SU-DHL-6 (cell line): ENCODE data around the gene SLC35E2B.
"Not testable (repeated sequence)": the region's sequence is repeated elsewhere in the genome, so short reads cannot be mapped to it uniquely, and the experiment has no call there.

Experiments
- H2AFZ ChIP-seq: fragments of 200-600 bp; sonication (generic); 2 replicates; pipeline ENCODE4 v1.6.1; 2014; ENCODE audit warnings: low read depth, mild to moderate bottlenecking, moderate library complexity, mixed read lengths, antibody characterized with exemption, low read length; ENCODE audit not compliant: severe bottlenecking
- H3F3A ChIP-seq: fragments of 200-600 bp; shearing (Covaris generic); 2 replicates; pipeline ENCODE4 v1.6.0; 2016; ENCODE audit warnings: antibody characterized with exemption, mild to moderate bottlenecking; ENCODE audit not compliant: insufficient read depth
- H3K27ac ChIP-seq: fragments of 200-600 bp; sonication (generic); 2 replicates; pipeline ENCODE4 v1.5.1; 2016; ENCODE audit warnings: low read depth, mild to moderate bottlenecking, low read length, moderate library complexity, mixed read lengths
- H3K27me3 ChIP-seq: fragments of 200-600 bp; sonication (generic), shearing (Covaris generic); 2 replicates; pipeline ENCODE4 v1.6.0; 2014; ENCODE audit warnings: mild to moderate bottlenecking, low read length
- H3K36me3 ChIP-seq: fragments of 200-600 bp; sonication (generic); 2 replicates; pipeline ENCODE4 v1.6.1; 2014; ENCODE audit warnings: mild to moderate bottlenecking, low read length, mixed read lengths
- H3K4me2 ChIP-seq: fragments of 300-600, 200-600 bp; shearing (Covaris generic), sonication (generic); 2 replicates; pipeline ENCODE4 v1.6.0; 2014; ENCODE audit warnings: low read length, low read depth, mild to moderate bottlenecking; ENCODE audit not compliant: poor library complexity, severe bottlenecking
- H3K4me3 ChIP-seq: fragments of 200-600 bp; sonication (generic); 2 replicates; pipeline ENCODE4 v1.5.1; 2014; ENCODE audit warnings: antibody characterized with exemption, low read length, mild to moderate bottlenecking, mixed read lengths; ENCODE audit not compliant: insufficient read depth, poor library complexity, severe bottlenecking
- H3K79me2 ChIP-seq: fragments of 200-600 bp; sonication (generic); 2 replicates; pipeline ENCODE4 v1.6.1; 2014; ENCODE audit warnings: mild to moderate bottlenecking, low read length, moderate library complexity; ENCODE audit not compliant: insufficient read depth
- H3K9ac ChIP-seq: fragments of 200-600 bp; sonication (generic); 2 replicates; pipeline ENCODE4 v1.7.0; 2014; ENCODE audit warnings: mild to moderate bottlenecking, low read length
- H3K9me2 ChIP-seq: fragments of 200-600 bp; sonication (generic); replicated peaks from 2 replicates; pipeline ENCODE4 v1.6.1; 2014; ENCODE audit warnings: low read length; ENCODE audit not compliant: insufficient read depth
- H3K9me3 ChIP-seq: fragments of 200-600 bp; sonication (generic); 2 replicates; pipeline ENCODE4 v1.6.1; 2014; ENCODE audit warnings: low read length, mixed read lengths; ENCODE audit not compliant: insufficient read depth
- H4K20me1 ChIP-seq: fragments of 200-600 bp; sonication (generic); 2 replicates; pipeline ENCODE4 v1.6.1; 2014; ENCODE audit warnings: low read depth, mild to moderate bottlenecking, antibody characterized with exemption, low read length, moderate library complexity, mixed read lengths
- EZH2phosphoT487 ChIP-seq: fragments of 200-600 bp; sonication (generic), shearing (Covaris generic); conservative IDR thresholded peaks from 2 replicates; pipeline ENCODE4 v1.6.1; 2018; ENCODE audit warnings: mild to moderate bottlenecking, antibody characterized with exemption, low read length, moderate library complexity, mixed read lengths
- TF ChIP-seq, protein P1 (sequence below): fragments of 200-600 bp; sonication (generic); IDR thresholded peaks from one replicate; pipeline ENCODE4 v1.5.1; 2017; ENCODE audit warnings: antibody characterized with exemption, mild to moderate bottlenecking, low read length, moderate library complexity; ENCODE audit not compliant: insufficient read depth, poor library complexity, severe bottlenecking

The SLC35E2B gene

DNA sequence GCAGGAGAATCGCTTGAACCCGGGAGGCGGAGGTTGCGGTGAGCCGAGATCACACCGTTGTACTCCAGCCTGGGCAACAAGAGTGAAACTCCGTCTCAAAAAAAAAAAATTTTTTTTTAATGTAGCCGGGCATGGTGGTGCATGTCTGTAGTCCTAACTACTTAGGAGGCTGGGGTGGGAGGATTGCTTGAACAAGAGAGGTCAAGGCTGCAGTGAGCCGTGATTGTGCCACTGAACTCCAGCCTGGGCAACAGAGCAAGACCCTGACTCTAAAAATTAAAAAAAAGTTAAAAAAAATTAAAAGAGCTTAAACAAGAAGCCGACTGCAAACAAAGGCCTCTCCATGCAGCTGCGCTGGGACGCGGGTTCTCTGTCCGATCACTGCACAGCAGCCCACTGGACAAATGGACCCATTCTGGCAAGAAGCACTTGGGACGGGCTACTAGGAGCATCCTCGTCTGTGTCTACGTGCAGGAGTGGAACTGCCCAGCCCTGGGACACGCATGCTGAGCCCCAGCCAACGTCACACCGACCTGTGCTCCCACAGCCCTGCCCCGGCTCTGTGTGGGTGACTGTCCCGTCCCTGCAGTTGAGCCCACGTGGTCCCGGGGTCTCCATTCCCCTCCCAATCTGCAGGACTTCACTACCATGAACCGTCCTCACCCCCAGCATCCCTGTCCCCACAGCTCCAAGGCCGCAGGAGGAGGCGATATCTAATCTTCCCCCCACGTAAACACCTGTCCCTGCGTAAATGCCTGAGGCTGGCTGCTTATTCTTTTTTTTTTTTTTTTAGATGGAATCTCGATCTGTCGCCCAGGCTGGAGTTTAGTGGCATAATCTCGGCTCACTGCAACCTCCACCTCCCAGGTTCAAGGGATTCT, 12.3 kb downstream of the SLC35E2B start:
- H3K9me2 ChIP-seq: no peaks in the 10 kb centered on the region
- no peaks in the 10 kb centered on the region for H3K79me2 ChIP-seq
- H3K27ac ChIP-seq: no peak overlapping the region
- no peaks in the 10 kb centered on the region for H3K9me3 ChIP-seq
- no peaks in the 10 kb centered on the region for H3K27me3 ChIP-seq
- H3K9ac ChIP-seq: no peak overlapping the region
- TF ChIP-seq, protein P1, sequence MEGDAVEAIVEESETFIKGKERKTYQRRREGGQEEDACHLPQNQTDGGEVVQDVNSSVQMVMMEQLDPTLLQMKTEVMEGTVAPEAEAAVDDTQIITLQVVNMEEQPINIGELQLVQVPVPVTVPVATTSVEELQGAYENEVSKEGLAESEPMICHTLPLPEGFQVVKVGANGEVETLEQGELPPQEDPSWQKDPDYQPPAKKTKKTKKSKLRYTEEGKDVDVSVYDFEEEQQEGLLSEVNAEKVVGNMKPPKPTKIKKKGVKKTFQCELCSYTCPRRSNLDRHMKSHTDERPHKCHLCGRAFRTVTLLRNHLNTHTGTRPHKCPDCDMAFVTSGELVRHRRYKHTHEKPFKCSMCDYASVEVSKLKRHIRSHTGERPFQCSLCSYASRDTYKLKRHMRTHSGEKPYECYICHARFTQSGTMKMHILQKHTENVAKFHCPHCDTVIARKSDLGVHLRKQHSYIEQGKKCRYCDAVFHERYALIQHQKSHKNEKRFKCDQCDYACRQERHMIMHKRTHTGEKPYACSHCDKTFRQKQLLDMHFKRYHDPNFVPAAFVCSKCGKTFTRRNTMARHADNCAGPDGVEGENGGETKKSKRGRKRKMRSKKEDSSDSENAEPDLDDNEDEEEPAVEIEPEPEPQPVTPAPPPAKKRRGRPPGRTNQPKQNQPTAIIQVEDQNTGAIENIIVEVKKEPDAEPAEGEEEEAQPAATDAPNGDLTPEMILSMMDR: no peak
- TF ChIP-seq EZH2phosphoT487: no peak
- H3K4me2 ChIP-seq: no peak overlapping the region
- H2AFZ ChIP-seq: no peak overlapping the region
- H3K36me3 ChIP-seq: no peaks in the 10 kb centered on the region
- H4K20me1 ChIP-seq: no peaks in the 10 kb centered on the region
- no peak overlapping the region for H3K4me3 ChIP-seq
- peaks cover 13% of the 10 kb centered on the region for H3F3A ChIP-seq

DNA sequence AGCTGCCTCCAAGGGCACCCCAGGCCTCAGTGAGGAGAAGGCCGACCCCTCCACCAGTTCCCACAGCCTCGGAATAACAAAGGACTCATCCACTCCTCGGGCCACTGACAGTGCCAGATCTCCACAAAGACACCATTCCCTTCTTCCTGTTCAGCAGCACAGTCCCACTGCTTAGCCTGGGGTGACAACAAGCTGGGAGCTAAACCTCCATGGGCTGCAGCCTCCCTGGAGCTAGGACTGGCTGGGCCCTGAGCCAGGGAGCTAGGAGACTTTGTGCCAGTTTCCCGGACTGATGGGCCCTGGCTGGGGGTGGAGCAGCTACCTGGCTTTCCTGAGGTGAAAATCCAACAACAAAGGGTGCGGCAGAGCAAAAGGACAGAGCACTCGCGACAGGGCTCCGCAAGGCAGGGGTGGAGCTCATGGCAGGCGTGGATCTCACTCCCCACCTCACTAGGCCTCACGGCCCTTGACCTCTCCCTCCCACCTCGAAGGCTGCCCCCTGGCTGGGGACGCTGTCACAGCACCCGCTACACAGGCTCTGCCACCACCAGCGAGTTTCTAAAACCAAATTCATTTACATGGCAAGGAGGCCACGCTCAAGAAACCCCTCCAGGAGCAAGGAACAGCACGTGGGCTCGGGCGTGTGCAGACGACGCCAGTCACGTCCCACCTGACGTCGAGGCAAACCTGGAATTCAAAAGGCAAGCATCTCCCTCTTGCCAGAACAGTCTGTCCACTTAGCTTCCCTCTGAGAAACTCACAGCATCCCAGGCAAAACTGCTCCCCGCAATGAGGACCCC, 13.8 kb downstream of the SLC35E2B start:
- Histone ChIP-seq H3K9me3 (no peaks in the 10 kb centered on the region), H3F3A (peaks cover 13% of the 10 kb centered on the region), H2AFZ (peak overlapping the region; percentile 89), H3K9ac (peak overlapping the region; percentile 53), H3K36me3 (no peaks in the 10 kb centered on the region), H3K9me2 (no peaks in the 10 kb centered on the region), H4K20me1 (no peaks in the 10 kb centered on the region), H3K4me3 (peak overlapping the region; percentile 49), H3K4me2 (peak overlapping the region; percentile 75), H3K27me3 (no peaks in the 10 kb centered on the region), H3K79me2 (no peaks in the 10 kb centered on the region), H3K27ac (peak overlapping the region; percentile 87)
- TF ChIP-seq, protein P1: peak; percentile 79
- no peak for TF ChIP-seq EZH2phosphoT487

DNA sequence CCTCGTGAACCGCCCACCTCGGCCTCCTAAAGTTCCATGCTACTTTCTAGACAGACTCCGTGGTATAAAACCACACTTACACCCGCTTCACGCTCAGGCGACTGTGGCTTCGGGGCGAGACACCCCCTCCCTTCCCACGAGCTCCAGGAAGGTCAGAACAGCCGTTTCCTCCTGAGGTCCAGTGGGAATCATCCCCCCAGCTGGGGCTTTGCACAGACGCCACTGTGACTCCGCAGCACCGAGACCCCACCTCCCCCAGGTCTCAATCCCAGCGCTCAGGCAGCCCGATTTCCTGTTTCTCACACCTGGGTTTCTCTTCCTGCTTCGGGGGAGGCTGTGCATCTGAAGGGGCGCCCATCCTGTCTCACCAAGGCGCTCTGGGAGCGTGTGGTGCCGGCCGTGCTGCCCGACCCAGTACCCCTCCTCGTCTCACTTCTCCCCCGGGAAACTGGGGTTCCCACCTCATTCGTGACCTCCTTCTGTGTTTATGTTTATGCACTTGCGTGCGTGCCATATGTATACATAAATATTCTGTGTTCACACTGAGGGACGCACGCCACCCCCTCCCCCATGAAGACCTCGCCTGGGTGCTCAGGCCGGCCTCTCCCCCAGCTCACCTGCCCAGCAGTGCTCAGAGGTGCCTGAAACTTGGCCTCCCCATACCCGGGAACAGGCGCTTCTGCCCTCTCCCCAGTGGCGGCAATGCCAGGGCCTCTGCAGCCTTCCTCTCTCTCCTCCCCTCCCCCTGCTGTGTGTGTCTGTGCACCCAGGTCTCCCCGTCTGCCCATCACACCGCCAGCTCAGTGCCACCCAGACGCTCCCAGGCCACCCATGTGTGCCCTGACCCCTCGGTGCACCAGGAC, 14.6 kb downstream of the SLC35E2B start:
- Histone ChIP-seq H3K9me2 (no peaks in the 10 kb centered on the region), H3F3A (peaks cover 13% of the 10 kb centered on the region), H3K9ac (peak overlapping the region; percentile 53), H3K4me3 (peak overlapping the region; percentile 49), H3K27me3 (no peaks in the 10 kb centered on the region), H3K27ac (peak overlapping the region; percentile 87), H4K20me1 (no peaks in the 10 kb centered on the region), H3K36me3 (no peaks in the 10 kb centered on the region), H3K79me2 (no peaks in the 10 kb centered on the region), H3K4me2 (peak overlapping the region; percentile 75), H3K9me3 (no peaks in the 10 kb centered on the region), H2AFZ (peak overlapping the region; percentile 89)
- TF ChIP-seq EZH2phosphoT487: no peak
- TF ChIP-seq, protein P1: no peak

DNA sequence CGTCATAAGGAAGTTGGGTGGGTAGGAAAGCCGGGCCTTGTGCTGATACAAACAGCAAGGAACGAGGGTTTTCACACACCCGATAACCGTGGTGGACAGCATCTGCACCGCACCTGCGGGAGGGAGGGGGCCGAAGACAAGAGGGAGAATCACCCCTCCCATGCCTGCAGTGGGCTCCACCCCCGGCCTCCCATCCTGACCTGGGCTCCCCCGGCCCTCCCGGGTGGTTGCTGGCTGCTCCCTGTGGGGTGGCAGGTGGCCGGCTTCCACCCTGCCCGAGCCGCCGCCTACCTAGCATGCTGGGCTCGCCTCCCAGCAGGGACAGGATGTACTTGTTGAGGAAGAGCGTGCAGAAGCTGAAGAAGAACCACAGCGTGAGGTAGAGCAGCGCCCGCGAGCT, 16.5 kb downstream of the SLC35E2B start:
- not testable (repeated sequence) for H4K20me1 ChIP-seq, H3K79me2 ChIP-seq, H3K9ac ChIP-seq, H3K9me3 ChIP-seq, H2AFZ ChIP-seq, H3K27me3 ChIP-seq, H3K27ac ChIP-seq, H3K36me3 ChIP-seq, H3K4me2 ChIP-seq, H3K9me2 ChIP-seq, H3K4me3 ChIP-seq
- H3F3A ChIP-seq: peaks cover 13% of the 10 kb centered on the region

DNA sequence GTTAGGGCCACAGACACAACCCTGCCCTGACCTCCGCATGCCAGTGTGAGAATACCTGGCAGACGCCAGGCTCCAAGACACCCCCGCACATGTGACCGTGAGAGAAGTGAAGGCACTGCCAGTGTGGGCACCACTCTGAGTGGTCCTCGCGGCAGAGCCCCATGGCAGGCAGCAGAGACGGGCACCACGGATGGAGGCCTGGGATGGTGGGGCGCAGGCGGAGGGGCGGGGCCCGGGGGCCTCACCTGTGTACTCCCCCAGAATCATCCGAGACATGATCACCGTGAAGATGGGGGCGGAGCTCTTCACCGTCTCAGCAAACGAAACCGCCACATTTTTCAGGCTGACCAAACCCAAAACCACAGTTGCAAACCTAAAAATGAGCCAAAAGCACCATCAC, 17.4 kb downstream of the SLC35E2B start:
- H3K9ac ChIP-seq, H3K4me2 ChIP-seq, H3K27ac ChIP-seq, H2AFZ ChIP-seq, H3K27me3 ChIP-seq, H3K79me2 ChIP-seq, H4K20me1 ChIP-seq, H3K36me3 ChIP-seq, H3K9me2 ChIP-seq, H3K4me3 ChIP-seq, H3K9me3 ChIP-seq: not testable (repeated sequence)
- H3F3A ChIP-seq: peaks cover 13% of the 10 kb centered on the region
